ENCODE results near the gene DDX39B. TPM values are rescaled to one million over a fixed set of nuclear protein-coding genes. Genes with fewer than 3 reads are reported as not detected.

Gene DDX39B
- total and polyA plus RNA-seq, 2 of the 4 experiments (the other 2 are of a cell fraction) = 371 to 796 TPM

- no peak overlapping the region for H4K5ac ChIP-seq (ENCODE audit: low read depth, low read length)
- TF ChIP-seq RCOR1 (IDR thresholded peaks at IDR 0.05; ENCODE audit: insufficient replicate concordance, low read length) (no peak), MAFK (IDR thresholded peaks at IDR 0.05; ENCODE audit: low read depth, low read length) (no peak), BHLHE40 (IDR thresholded peaks at IDR 0.05; ENCODE audit: low read depth, low read length) (no peak), FOS (IDR thresholded peaks at IDR 0.05; ENCODE audit: low read depth, low read length) (no peak), SMC3 (IDR thresholded peaks at IDR 0.05; ENCODE audit: low read depth, low read length) (no peak), RAD21 (IDR thresholded peaks at IDR 0.05; ENCODE audit: low read length) (no peak), USF2 (IDR thresholded peaks at IDR 0.05; ENCODE audit: low read depth, low read length) (no peak), RFX5 (IDR thresholded peaks at IDR 0.05; ENCODE audit: low read depth, low read length) (no peak), NFE2L2 (IDR thresholded peaks at IDR 0.05; ENCODE audit: low read depth, low read length) (no peak), POLR2A (IDR thresholded peaks at IDR 0.05; ENCODE audit: low read depth, low read length) (no peak), CEBPB (IDR thresholded peaks at IDR 0.05; ENCODE audit: low read depth, low read length) (no peak), ELK1 (IDR thresholded peaks at IDR 0.05; ENCODE audit: borderline replicate concordance, low read depth, low read length) (no peak), MXI1 (IDR thresholded peaks at IDR 0.05; ENCODE audit: borderline replicate concordance, low read depth, low read length) (no peak), MAZ (IDR thresholded peaks at IDR 0.05; ENCODE audit: borderline replicate concordance, low read depth, low read length) (no peak), CHD1 (IDR thresholded peaks at IDR 0.05; ENCODE audit: low read depth, low read length) (no peak), CTCF (conservative IDR thresholded peaks at IDR 0.05; ENCODE audit: low read depth, low read length) (no peak)
- H3K27ac ChIP-seq (ENCODE audit: insufficient read depth, low read length) = no peak overlapping the region
- no peak overlapping the region for H3K56ac ChIP-seq (ENCODE audit: extremely low read depth, insufficient read depth, low read length)
- in situ Hi-C loops (cut with MboI; ENCODE audit: low sequenced_read_pairs) = no loop called here
- no peak overlapping the region; the same call in 1 of the 2 replicates for H3K23ac ChIP-seq (ENCODE audit: low read depth, low read length)
- H2AK9ac ChIP-seq (replicated peaks; ENCODE audit: low read depth, low read length, poor library complexity) = no peak overlapping the region
- H4K8ac ChIP-seq (ENCODE audit: low read depth in 2 of 2, low read length in 2 of 2) = no peak overlapping the region
- no peak overlapping the region for H3K4me3 ChIP-seq (ENCODE audit: insufficient read depth, low read depth, low read length)
- peaks cover 69% of the 10 kb centered on the region for H4K20me1 ChIP-seq (ENCODE audit: insufficient read depth, low read length)
- ATAC-seq (ENCODE audit: low read depth) = no peak
- no peak overlapping the region for H3K9ac ChIP-seq (ENCODE audit: low read depth, low read length)
- no peak overlapping the region for H3K4me2 ChIP-seq (ENCODE audit: low read depth, low read length)
- POLR2A ChIA-PET (ENCODE audit: unreplicated experiment) = no interaction called here
- no peak for DNase-seq
- H3K36me3 ChIP-seq (ENCODE audit: control insufficient read depth, insufficient read depth, low read length) = peaks cover 63% of the 10 kb centered on the region
- H3K9me3 ChIP-seq (ENCODE audit: control insufficient read depth, insufficient read depth, low read length) = no peaks in the 10 kb centered on the region
- H2BK20ac ChIP-seq (ENCODE audit: low read depth, low read length) = no peak overlapping the region
- H2AK5ac ChIP-seq (ENCODE audit: low read depth, low read length) = no peak overlapping the region
- H2BK15ac ChIP-seq (ENCODE audit: low read depth, low read length) = no peak overlapping the region
- no peak overlapping the region for H2BK120ac ChIP-seq (ENCODE audit: low read depth, low read length)
- 100% methylated on average over 1 of the region's 6 CpGs; no CpG with 5 or more reads in 1 of the 2 experiments for WGBS, 2 experiments (ENCODE audit: extremely low coverage in 2 of 2, insufficient read length in 1 of 2)
- no peaks in the 10 kb centered on the region for H3K27me3 ChIP-seq (ENCODE audit: control insufficient read depth, insufficient read depth, low read length)
- H3K18ac ChIP-seq (ENCODE audit: low read depth, low read length) = no peak overlapping the region
- intact Hi-C loops (cut with micrococcal nuclease) = no loop called here
- peaks cover 10% of the 10 kb centered on the region for H3K4me1 ChIP-seq (ENCODE audit: control insufficient read depth, insufficient read depth, low read length)
- no peak overlapping the region for H2BK5ac ChIP-seq (ENCODE audit: low read depth, low read length, poor library complexity, severe bottlenecking)
- H3K79me1 ChIP-seq (ENCODE audit: low read depth in 1 of 2, low read length in 2 of 2) = peaks cover 29 to 72% of the 10 kb centered on the region in 2 experiments
- no TSS peak for BruUV-seq (replicated peaks)
- H3K14ac ChIP-seq (replicated peaks; ENCODE audit: low read depth, low read length) = no peak overlapping the region
- H4K91ac ChIP-seq (ENCODE audit: insufficient read depth, low read depth, low read length) = no peak overlapping the region
- no peak overlapping the region for H3K4ac ChIP-seq (ENCODE audit: low read depth, low read length)
- no peak overlapping the region for H2AFZ ChIP-seq (replicated peaks; ENCODE audit: low read length, poor library complexity)
- dilution Hi-C loops (cut with HindIII; ENCODE audit: low sequenced_read_pairs, unreplicated experiment) = no loop called here
- peaks cover 20% of the 10 kb centered on the region for H3K9me1 ChIP-seq (ENCODE audit: insufficient read depth, low read length)
- CTCF ChIA-PET = no interaction called here
Measured at GRCh38 chr6:31530659-31531058, 11.1 kb downstream of the DDX39B start.
